HuH-7.5 (cell line): ENCODE data around the gene SIK2.

ENCODE experiments used
- DNase-seq: peaks from one replicate; pipeline ENCODE4 v3.0.0; 2011; ENCODE audit warnings: low spot score

Gene SIK2

DNA sequence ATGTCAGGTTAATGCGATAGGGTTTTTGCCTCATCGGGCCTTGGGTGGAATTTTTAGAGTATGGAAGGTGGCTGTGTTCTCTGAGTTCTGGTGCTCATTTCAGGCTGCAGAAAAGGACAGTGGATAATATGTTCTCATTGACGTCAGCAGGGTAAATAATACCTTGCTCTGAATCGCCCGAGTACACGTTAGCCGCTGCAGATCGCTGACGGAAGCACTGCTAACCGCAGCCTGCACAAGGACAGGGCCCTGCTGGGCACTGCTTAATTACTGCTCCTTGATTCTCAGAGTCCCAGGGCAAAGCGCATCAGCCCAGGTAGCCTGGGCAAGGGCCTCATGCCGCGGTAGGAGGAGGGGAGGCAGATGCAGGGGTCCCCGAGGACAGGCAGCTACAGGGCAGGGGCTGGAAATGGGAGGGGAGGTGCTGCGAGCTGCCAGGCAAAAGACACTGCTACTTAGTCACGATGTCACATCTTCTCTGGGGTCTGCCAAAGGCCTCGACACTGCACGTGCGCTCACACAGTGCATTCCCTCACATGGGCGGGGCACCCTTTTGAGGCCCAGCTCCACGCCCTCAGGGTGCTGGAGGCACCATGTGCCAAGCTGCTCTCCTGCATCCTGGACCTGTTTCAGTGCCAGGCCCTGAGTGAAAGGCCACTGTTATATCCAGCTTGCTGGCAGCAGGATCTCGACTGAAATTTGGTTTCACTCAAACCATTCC is 128.8 kb downstream of the SIK2 start:
- DNase-seq = no peak

DNA sequence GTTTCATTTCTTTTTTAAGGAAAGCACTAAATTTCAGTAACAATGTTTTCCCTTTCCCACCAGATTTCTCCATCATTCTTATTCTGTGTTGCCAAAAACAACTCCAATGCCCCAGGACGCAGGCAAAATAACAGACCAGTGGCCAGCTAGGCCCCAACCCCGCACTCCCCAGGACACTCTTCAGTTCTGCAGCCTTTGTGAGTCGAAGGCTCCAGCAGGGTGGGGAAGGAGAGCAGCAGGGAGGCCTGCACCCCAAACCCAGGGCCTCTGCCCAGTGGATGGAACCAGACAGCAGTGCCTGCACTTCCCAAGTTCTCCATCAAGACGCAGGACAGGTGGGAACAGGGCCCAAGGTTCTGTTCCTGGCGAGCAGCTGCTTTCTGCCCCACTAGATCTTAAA is 129.6 kb downstream of the SIK2 start:
- DNase-seq = no peak

- DNase-seq = no peak
Observed at GRCh38 chr11:111733016-111733415, 130.8 kb downstream of the SIK2 start.

- DNase-seq = no peak
Observed at GRCh38 chr11:111733611-111734088, 131.4 kb downstream of the SIK2 start.

- no peak for DNase-seq
Observed at GRCh38 chr11:111734101-111734953, 132.1 kb downstream of the SIK2 start.

DNA sequence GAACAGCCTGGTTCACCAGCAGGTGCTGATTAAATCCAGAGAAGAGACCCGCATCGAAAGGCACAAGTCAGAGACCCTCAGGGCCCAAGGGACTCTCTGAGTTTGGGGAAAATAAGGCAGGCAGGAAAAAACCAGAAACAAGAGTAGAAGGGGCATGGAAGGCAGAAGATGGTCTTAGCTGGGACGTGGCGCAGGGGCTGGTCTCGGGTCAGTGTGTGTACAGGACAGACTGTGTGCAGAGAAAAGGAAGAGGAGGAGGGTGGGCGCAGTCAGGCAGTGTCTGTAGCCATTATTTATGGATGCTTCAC is 132.7 kb downstream of the SIK2 start:
- DNase-seq = no peak

DNA sequence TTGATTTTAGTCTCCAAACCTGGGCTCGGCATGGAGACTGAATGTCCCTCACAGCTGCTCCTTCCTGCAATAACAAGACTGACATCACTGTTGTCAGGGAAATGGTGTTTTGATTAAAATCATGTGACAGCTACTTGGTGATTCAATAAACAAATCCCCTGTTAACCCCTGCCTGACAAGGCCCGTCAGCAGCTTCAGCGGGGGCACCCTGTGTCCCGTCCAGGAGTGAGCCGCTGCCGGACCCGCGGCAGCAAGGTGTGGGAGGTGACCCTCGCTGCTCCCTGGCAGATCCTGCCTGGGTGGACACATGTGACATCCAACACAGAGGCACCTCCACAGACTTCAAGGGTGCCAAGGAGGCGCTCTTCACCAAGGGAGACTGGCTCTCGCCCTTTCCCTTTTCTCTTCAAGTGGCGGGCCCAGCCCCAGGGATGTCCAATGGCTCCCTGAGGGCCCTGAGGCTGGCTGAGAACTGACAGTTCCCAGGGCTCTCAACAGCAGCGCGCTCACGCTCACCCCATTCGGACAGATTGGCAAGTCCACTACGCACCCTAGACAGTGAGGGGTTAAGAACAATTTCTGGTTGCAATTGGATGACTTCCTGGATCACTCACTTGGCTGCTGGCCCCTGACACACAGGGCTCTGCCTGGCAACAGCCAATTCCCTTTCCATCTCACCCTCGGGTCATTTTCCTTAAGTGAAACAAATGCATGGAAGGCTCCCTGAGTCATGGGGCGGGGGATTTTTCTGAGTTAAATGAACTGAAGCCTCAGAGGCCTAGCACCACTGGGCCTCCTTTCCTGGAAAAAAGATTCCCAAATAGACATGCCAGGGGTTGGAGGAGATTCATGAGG is 133.2 kb downstream of the SIK2 start:
- DNase-seq = no peak

GRCh38 chr11:111736181-111736590 is 133.9 kb downstream of the SIK2 start:
- no peak for DNase-seq

- DNase-seq = no peak
Observed at GRCh38 chr11:111736621-111737443, 134.6 kb downstream of the SIK2 start.

DNA sequence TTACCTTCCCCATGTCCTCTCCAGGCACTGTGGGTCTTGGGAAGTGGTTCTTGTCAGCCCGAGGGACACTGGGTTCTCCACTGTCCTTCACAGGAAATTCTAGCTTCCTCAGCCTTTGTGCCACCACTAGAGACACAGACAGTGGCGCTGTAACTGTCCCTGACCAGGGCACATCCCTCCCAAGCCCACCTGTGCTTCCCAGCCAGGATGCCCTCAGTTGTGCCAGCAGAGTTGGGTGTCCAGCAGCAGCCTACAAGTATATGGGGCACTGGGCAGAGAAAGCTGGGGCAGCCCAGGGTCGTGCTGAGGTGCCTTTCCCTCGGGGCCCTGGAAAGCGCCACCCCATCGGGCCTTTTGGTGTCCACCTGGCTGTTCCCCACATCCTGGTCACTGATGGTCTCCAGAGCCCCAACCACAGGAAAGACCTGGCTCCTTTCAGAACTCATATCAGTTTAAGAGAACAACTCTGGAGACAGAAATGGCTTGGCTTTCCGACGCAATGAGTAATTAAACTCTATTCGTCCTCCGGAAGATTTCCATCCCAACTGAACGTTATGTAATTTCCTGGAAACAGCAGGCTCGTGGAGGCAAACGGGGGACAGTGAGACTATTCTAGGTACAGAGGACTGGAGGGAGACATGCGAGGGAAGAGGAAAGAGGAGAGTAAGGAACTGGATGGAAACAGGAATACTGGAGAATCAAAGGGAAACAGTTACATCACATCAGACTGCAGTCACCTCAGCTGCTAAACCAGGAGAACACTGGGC is 135.4 kb downstream of the SIK2 start:
- no peak for DNase-seq

GRCh38 chr11:111739299-111739698 is 137.1 kb downstream of the SIK2 start:
- DNase-seq = no peak

- no peak for DNase-seq
Observed at GRCh38 chr11:111741751-111742150, 139.5 kb downstream of the SIK2 start.

DNA sequence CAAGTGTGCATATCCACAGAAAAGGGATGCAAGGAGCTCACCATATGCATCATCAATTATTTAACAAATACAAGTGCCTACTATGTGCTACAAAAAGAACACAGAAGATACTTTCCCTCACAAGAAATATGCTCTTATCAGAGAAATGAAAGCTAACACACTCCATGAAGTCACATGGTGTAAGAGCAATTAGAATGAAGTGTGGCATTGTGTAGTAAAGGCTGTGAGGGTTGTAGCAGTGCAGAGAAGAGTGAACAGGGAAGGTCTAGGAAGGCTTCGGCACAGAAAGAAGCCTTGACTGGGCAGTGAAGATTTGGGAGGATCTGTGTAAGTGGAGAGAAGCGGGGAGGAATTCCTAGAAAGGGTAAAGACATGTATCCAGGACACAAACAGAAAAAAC is 141.5 kb downstream of the SIK2 start:
- no peak for DNase-seq

GRCh38 chr11:111745719-111746504 is 143.7 kb downstream of the SIK2 start:
- DNase-seq = no peak

GRCh38 chr11:111748035-111748804 is 146.0 kb downstream of the SIK2 start:
- DNase-seq = no peak

GRCh38 chr11:111749646-111750045 is 147.4 kb downstream of the SIK2 start:
- no peak for DNase-seq

- no peak for DNase-seq
Observed at GRCh38 chr11:111756097-111756496, 153.8 kb downstream of the SIK2 start.

DNA sequence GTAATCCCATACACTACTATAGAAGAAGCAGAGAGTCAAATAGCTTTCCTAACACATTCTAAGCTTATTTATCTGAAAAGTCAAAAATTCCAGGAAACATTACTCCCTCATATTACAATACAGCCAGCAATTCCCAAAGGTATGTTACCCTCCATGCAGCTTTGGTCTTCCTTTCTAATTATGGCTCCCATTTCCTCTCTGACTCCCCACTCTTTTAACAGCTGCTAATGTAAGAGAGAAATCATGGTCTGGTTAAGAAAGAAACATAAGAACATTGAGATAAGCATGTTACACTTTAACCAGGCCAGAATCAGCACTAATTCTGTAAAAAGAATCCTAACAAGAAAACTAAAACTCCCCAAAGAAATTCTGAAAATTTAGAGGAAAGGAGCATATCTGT is 157.1 kb downstream of the SIK2 start:
- no peak for DNase-seq

DNA sequence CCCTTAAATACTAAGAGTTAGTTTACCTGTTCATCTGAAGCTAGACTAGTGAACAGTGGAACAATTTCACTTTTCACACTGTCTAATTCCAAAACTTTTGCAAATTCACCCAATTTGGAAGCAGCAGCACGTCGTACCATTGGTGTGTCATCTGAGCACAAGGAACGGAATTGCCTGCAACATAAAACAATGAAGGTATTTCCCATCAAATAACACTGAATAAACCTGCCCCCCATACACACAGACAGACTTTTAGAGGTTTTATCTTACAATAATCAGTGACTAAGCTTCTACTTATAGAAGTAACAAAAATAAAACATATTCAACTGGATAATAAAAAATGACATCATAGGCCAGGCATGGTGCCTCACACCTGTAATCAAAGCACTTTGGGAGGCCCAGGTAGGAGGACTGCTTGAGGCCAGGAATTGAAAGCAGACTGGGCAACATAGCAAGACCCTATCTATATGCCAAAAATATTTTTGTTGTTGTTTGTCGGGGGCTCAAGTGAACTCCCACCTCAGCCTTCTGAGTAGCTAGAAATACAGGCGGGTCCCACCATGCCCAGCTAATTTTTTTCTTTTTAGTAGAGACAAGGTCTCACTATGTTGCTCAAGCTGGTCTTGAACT is 157.6 kb downstream of the SIK2 start:
- no peak for DNase-seq
